Right renal pelvis (tissue), 4 donors: Measurements from ENCODE around the gene GABARAP. TPM values are rescaled to one million over a fixed set of nuclear protein-coding genes. Genes with fewer than 3 reads are reported as not detected.

Experiments used
- DNase-seq, 4 donors: peaks; one replicate each; pipeline ENCODE4 v3.0.0-alpha.2; 2013; ENCODE audit warnings: low read depth in 4 of 4, low spot score in 3 of 4, missing footprints in 1 of 4
- polyA plus RNA-seq, 4 donors: library from polyadenylated mRNA; unstranded; fragments of 120-200 nt; gene quantifications; one replicate each; pipeline ENCODE4 v1.2.1, GENCODE V29; 2013; ENCODE audit not compliant: insufficient read length in 4 of 4

GABARAP gene
- polyA plus RNA-seq, 4 donors = 389 to 496 (median 451) TPM

- DNase-seq = no peak
Observed at GRCh38 chr17:7223375-7223774, 18.9 kb downstream of the GABARAP start.

- no peak for DNase-seq
Observed at GRCh38 chr17:7222972-7223292, 19.3 kb downstream of the GABARAP start.

DNA sequence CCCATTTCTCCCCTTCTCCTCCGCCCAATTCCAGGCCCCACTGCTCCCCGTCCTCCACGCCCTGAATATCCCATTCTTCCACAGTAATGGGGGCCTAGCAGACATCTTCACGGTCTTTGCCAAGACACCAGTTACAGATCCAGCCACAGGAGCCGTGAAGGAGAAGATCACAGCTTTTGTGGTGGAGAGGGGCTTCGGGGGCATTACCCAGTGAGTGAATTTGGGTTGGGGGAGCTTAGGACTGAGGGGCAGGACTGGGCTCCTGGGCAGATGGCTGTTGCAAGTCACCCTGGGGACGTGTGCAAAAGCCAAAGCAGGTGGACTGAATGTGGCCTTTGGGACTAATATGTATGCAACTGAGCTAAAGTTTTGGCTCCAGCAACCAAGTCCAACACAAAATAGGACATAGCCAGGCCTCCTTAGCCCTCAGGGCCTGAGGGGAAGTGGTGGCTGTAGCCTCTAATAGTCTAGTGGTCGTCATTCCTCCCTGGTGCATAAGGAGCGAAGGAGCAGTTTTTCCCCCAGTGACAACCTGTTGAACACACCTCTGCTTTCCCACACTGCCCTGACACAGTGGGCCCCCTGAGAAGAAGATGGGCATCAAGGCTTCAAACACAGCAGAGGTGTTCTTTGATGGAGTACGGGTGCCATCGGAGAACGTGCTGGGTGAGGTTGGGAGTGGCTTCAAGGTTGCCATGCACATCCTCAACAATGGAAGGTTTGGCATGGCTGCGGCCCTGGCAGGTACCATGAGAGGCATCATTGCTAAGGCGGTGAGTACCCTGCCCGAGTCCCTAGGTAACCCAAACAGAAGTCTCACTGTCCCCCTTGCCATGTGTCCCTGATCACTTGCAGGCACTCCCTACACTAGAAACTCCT is 19.9 kb downstream of the GABARAP start:
- no peak for DNase-seq

DNA sequence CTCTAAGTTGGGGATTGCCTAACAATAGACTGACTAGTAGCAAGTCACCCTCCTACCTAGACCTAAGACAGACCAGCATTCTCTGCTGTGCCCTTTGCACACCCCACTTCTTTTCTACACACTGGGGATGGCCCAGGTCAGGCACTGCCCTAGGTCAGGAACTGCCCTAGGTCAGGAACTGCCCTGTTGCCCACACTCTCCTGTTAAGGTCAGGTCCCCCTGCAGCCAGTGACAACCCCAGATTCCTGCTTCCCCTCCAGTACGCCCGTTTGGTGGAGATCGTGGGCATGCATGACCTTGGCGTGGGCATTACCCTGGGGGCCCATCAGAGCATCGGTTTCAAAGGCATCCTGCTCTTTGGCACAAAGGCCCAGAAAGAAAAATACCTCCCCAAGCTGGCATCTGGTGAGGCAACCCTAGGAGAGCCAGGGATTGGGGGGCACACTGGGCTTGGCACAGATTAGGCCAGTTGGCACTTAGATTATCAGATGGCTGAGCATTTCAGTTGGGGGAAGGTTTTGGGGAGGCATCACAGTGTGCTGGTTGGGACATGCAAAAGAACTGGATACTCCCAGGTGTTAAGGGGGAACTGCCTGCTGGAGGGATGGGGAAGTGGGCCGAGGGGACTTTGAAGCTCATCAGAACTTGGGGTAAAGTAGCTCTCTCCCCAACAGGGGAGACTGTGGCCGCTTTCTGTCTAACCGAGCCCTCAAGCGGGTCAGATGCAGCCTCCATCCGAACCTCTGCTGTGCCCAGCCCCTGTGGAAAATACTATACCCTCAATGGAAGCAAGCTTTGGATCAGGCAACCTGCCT is 20.8 kb downstream of the GABARAP start:
- no peak for DNase-seq

DNA sequence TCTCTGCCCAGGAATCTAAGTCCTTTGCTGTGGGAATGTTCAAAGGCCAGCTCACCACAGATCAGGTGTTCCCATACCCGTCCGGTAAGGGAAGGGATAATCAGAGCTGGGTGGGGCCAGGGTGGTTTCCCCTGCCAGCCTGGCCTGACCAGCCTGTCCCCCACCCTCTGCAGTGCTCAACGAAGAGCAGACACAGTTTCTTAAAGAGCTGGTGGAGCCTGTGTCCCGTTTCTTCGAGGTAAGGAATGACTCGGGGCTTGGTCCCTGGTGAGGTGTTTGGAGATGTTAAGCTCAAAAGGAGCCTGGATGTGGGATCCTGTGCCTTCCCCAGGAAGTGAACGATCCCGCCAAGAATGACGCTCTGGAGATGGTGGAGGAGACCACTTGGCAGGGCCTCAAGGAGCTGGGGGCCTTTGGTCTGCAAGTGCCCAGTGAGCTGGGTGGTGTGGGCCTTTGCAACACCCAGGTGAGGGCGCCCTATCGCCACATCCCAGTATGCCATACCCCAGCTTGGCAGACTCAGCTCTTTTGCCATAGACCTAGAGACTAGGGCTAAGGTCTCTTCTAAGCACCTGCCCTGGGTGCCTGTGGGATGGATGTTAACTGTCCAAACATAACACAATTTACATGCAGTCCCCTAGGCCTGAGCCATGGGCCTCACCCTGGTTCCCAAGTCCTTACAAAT is 21.5 kb downstream of the GABARAP start:
- no peak for DNase-seq

DNA sequence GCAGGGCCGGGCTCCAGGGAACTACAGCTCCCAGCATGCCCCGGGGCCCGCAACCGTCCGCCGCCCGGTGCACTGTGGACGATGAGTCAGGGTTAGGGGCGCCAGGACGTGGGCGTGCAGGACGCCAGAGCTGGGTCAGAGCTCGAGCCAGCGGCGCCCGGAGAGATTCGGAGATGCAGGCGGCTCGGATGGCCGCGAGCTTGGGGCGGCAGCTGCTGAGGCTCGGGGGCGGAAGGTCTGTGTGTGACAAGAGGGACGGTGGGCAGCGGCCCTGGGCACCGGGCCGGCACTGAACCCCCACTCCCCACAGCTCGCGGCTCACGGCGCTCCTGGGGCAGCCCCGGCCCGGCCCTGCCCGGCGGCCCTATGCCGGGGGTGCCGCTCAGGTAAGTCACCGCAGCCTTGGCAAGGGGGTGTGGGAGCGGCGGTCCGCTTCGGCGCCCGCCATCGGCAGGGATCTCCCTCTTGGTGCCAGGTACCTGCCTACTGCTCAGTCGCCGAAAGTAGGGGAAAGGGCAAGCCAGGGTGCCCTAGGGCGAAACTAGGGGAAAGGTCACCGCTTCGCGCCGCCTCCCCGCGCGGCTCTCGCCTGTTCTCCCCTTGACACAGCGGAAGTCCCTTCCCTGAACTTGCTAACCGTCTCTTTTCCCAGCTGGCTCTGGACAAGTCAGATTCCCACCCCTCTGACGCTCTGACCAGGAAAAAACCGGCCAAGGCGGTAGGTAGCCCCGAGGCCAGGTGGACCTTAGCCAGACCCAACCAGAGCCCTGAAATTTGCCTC is 22.2 kb downstream of the GABARAP start, which contains the start of the genes ACADVL and DLG4:
Gene ACADVL (plus strand): TSS at position 127 of the 781 bp plus-strand sequence. CDS start 47 bp downstream, at position 174.
Gene DLG4 (minus strand): TSS at position 25 of the 781 bp plus-strand sequence.
- peak in 1 of 4 donors; percentile 80 for DNase-seq

- DNase-seq = no peak
Observed at GRCh38 chr17:7219229-7219811, 22.9 kb downstream of the GABARAP start.

- DNase-seq = no peak
Observed at GRCh38 chr17:7218758-7219157, 23.5 kb downstream of the GABARAP start.

DNA sequence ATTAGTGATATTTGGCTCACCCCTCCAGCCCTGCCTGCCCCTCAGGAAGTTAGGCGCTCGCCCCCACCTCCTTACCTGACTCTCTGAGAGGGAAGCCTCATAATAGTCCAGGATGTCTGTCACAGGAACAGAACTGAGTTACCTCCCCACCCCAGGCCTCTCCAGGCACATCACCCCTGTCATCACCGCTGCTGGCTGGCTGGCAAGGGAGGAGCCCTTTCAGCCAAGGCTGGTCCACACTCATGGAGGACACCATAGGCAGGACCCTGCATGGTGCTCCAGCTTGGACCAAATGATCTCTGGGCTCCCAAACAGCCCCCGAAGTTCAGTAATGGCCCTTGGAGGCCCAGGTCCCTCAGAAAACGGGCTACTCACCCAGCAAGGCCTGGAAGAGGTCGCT is 24.1 kb downstream of the GABARAP start:
- DNase-seq = no peak

DNA sequence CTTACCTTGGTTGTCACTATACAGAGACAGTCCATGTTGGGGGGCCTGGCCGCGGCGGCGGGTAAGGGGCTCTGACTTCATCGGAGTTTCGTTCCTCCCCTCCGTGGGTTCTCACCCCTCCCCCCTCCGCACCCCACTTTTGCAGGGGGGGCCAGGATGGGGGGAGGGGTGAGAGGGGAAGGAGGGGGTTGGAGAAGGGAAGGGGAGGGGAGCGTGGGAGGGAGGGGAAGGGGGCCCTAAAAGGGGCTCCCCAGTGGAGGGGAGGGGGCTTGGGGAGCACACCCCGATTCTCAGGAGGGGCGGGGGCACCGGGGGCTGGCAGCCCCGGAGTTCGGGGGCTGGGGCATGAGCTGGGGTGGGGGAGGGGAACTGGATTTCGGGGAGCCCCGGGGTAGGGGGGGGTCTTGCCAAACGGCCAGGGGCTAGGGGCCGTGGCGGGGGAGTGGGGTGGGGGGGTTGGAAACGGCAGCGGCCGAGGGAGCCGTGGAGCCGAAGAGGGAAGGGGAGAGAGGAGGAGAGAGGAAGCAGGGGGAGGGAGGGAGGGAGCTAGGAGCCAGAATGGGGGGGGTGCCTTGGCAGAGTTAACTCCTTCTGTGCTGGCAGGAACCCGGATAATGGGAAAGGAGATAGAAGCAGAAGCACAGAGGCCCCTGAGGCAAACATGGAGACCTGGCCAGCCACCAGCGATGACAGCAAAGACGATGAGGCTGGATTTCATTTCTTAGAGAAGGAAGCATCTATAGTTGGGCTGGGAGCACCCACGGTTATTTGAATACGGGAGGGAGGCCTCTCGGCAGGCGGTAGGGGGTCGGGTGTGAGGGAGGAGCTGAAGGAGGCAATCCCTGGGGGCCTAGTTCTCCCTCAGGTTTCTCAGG is 24.9 kb downstream of the GABARAP start:
- no peak for DNase-seq

GRCh38 chr17:7216242-7217112 is 25.8 kb downstream of the GABARAP start:
- no peak for DNase-seq

DNA sequence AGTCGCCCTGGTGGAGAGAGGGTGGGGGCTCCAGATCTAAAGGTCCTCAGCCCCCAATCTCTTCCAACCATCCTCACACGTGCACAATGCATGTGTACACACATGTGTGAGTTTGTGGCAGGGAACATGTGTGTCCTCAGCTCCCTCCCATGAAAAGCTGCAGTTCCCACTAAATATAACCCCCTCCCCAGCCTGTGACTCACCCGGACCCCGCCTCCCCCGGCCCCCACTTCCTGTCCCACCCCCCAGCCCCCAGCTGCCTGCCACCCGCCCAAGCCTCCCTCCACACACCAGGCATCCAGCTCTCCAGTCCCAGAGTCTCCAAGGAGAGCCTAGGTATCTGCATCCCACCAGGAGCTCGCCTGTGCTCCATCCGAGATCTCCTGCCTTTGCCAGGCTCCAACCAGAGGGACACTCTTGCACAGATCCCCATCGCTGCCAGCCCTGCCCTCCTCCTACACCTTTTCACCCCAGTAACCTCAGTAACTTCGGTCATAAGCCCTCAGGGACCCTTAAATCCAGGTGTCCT is 26.5 kb downstream of the GABARAP start:
- no peak for DNase-seq

GRCh38 chr17:7215136-7215638 is 27.1 kb downstream of the GABARAP start:
- peak in 3 of 4 donors; percentile 88 to 89 (median 89) for DNase-seq

- peak; percentile 96 to 97 (median 97) for DNase-seq
Observed at GRCh38 chr17:7214300-7215135, 27.7 kb downstream of the GABARAP start.

GRCh38 chr17:7213895-7214299 is 28.4 kb downstream of the GABARAP start:
- DNase-seq = peak; percentile 84 to 91 (median 89)

GRCh38 chr17:7211491-7212273 is 30.6 kb downstream of the GABARAP start:
- DNase-seq = no peak
